Right ventricle myocardium inferior (tissue), 1 donor: ENCODE results near the gene ACAD10. TPM values are rescaled to one million over a fixed set of nuclear protein-coding genes. Genes with fewer than 3 reads are reported as not detected.

ENCODE experiments used
- ATAC-seq: fragments of 200-7000 bp; cut with Tn5 transposase; one replicate; pipeline ENCODE4 v1.9.1; 2020; ENCODE audit warnings: mild to moderate bottlenecking, moderate library complexity
- DNase-seq: peaks from one replicate; pipeline ENCODE4 v3.0.0; 2021; ENCODE audit errors: missing footprints
- intact Hi-C: fragments of 100-400 bp; cut with DNase I; formaldehyde crosslinking; loops from one replicate; pipeline ENCODE4 v1.11.0; 2022
- microRNA-seq: library from miRNA; unstranded; fragments of <30 nt; microRNA quantifications from one replicate; pipeline ENCODE4 v1.2.0, GENCODE V29; 2020
- total RNA-seq: library from RNA; stranded (reverse); fragmentation: NEBNext Ultra II Directional; extraction: Animal tissue kit (Norgen Biotek cat#: 25700); gene quantifications from one replicate; pipeline ENCODE4 v1.2.1, GENCODE V29; 2021
- donor health status: DM: no; HTN: yes; CAD: no; lungs with severe emphysema.

The ACAD10 gene
- total RNA-seq, 1 donor from 2014 or later: 27.8 TPM

DNA sequence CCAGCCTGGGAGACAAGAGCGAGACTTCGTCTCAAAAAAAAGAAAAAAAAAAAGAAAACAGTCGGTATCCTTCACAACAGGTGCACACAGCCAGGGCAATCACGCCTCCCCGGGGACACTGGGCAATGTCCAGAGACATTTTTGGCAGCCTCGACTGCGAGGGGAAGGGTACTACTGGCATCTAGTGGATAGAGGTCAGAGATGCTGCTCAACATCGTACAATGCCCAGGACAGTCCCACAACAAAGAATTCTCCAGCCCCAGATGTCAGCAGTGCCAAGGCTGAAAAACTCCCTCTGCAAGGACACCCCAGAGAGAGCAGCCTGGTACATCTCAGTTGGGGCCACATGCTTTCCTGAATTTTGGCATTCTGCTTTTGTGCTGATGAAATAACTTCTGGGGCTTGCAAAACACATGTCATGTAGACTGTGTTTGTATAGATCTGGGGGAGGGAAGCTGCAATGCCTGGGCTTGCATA is 102.4 kb downstream of the ACAD10 start:
- DNase-seq (no peak), ATAC-seq (peak; percentile 70)
- intact Hi-C loops: loop anchor here (1.0 kb wide), 1 partner anchor 34 kb away; no protein-coding TSS in a partner anchor

DNA sequence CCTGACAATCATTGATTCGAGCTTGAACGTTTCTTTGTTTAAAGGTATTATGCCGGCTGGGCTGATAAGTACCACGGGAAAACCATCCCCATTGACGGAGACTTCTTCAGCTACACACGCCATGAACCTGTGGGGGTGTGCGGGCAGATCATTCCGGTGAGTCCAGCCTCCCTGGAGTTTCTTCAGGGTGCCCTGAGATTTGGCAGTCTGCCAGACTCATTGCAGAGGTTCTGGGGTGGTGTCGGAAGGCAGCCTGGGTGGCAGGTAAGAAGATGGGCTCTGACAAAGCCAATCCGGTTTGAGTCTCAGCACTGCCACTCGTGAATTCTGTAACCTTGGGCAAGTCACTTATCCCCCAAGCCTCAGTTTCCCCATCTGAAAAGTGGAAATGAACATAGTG is 103.9 kb downstream of the ACAD10 start:
- DNase-seq: no peak
- intact Hi-C loops: no loop called here
- no peak for ATAC-seq

DNA sequence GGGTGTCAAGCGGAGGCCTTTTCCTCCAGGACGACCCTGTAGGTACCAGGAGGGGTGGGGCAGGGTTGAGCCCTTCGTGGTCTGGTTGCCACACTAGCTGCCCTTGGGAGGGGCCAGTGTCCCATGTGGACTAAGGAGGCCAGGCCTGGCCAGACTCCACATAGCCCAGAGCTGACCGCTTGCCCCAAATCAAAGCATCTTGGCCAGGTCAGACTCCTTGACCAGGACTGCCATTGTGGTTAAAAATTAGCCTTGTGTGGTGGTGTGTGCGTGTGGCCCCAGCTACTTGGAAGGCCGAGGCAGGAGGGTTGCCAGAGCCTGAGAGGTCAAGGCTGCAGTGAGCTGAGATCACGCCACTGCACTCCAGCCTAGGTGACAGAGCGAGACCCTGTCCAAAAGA is 105.7 kb downstream of the ACAD10 start:
- intact Hi-C loops: no loop called here
- no peak for ATAC-seq

DNA sequence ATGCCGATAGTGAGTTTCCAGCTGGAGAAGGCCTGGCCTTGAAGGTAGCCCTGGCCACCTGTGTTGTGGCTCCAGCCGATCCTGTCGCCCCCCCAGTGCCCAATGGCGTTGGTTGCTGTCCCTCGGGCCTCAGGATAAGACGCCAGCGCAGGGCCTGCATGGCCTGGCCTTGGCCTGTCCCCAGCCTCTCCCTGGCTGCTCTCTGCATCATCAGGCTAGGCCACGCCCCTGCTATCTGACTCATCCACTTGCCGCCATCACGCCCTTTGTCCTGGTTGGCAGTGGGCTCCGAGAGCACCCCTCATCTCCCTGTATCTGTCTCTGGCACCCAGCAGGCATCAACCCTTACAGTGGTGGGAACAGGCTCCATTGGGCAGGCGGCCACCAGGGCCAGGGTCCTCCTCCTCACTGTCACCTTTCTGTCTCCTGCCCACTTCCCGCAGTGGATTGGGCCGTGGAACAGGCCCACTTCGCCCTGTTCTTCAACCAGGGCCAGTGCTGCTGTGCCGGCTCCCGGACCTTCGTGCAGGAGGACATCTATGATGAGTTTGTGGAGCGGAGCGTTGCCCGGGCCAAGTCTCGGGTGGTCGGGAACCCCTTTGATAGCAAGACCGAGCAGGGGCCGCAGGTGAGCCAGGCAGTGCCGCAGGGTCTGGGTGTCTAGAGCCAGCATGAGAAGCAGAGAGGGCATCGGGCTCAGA is 106.5 kb downstream of the ACAD10 start:
- DNase-seq: peak; percentile 81
- intact Hi-C loops: no loop called here

More for the DNA sequence above, 105.7 kb downstream of the ACAD10 start:
- no peak for DNase-seq

DNA sequence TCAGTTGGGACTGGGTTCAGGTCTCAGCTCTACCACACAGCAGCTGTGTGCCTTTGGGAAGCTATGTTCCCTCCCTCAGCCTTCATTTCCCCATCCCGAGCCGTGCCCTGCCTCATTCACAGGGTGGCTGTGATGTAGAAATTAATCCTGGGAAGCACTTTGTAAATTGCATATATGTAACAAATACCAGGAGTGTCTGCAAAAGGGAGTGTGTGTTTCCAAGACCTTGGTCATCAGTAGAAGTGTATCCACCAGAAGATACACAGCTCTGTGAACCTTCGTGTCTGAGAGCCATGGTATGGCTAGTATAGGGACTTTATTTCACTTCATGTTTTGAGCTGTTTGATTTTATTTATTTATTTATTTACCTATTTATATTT is 107.0 kb downstream of the ACAD10 start:
- ATAC-seq (no peak), DNase-seq (no peak)
- intact Hi-C loops: no loop called here

More for the DNA sequence above, 106.5 kb downstream of the ACAD10 start:
- peak; percentile 82 for ATAC-seq

DNA sequence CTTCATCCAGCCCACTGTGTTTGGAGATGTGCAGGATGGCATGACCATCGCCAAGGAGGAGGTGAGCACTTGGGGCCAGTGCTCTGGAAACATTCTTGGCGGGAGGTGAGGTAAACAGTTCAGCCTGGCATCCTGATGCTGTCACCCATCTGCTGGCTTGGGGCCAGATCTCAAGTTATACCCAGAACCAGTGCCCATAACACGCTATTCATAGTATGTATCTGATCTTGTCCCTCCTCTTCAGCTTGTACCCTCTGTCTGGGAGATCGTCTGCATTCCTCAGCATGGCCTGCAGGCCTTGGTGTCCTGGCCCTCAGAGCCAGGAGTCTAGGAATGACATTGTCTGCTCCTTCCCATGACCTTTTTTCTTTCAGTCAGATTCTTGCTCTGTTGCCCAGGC is 112.3 kb downstream of the ACAD10 start:
- DNase-seq: no peak
- ATAC-seq: peak; percentile 65
- intact Hi-C loops: no loop called here

DNA sequence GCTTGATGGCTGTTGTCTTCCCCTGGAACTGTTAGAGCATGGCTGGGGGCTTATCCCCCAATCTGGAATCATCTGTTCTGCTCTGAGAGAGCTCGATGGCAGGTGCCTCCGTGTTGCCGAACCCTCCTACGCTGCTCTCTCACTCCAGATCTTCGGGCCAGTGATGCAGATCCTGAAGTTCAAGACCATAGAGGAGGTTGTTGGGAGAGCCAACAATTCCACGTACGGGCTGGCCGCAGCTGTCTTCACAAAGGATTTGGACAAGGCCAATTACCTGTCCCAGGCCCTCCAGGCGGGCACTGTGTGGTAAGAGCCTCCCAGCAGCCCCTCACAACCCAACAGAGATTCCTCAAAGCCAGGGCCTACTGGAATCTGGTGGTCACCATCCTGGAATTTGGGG is 113.9 kb downstream of the ACAD10 start:
- intact Hi-C loops: no loop called here
- ATAC-seq: no peak
- DNase-seq: no peak

DNA sequence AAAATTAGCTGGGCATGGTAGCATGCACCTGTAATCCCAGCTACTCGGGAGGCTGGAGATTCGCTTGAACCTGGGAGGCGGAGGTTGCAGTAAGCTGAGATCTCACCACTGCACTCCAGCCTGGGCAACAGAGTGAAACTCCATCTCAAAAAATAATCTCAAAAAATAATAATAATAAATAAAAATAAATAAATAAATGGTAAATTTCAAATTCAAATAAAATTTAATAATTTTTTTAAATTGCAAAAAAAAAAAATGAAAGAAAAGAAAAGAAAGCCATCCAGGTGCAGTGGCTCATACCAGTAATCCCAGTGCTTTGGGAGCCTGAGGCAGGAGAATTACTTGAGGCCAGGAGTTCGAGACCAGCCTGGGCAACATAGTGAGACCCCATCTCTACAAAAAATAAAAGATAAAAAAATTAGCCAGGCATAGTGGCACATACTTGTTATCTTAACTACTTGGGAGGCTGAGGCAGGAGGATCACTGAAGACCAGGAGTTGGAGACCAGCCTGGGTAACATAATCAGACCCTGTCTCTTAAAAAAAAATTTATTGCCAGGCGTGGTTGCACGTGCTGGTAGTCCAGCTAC is 117.3 kb downstream of the ACAD10 start:
- DNase-seq: no peak
- intact Hi-C loops: no loop called here
- no peak for ATAC-seq

DNA sequence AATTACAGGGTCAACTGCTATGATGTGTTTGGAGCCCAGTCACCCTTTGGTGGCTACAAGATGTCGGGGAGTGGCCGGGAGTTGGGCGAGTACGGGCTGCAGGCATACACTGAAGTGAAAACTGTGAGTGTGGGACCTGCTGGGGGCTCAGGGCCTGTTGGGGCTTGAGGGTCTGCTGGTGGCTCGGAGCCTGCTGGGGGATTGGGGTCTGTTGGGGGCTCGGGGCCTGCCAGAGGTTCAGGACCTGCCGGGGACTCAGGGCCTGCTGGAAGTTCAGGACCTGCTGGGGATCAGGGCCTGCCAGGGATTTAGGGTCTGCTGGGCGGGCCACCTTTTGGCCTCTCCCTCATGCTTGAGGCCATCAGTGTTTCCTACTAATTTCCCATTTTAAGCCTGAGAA is 118.0 kb downstream of the ACAD10 start:
- intact Hi-C loops: no loop called here
- DNase-seq (no peak), ATAC-seq (no peak)

DNA sequence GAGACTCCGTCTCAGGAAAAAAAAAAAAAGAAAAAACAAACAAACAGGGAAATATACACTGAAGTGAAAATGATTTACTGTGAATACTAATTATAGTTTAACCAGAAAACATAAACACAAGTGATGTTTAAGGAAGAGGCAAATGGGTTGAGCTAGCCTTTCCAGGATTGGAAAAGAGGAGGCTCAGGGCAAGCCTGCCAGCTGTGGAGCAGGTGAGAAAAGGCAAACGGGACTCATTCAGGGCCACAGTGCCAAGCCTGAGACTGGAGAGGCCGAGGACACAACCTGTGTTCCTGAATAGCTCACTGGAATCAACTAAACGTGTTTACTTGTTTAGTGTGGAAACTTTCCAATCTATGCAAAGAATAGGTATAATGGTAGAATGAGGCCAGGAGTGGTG is 120.5 kb downstream of the ACAD10 start:
- ATAC-seq: no peak
- DNase-seq: no peak
- intact Hi-C loops: no loop called here

Small RNAs within 50 kb of the gene (microRNA-seq; reads per million reads assigned to microRNA genes)
- not detected for gene MIR6761

Other genes starting within 250 kb of the ACAD10 start
- gene ATXN2, start 86.7 kb upstream of the ACAD10 start, total RNA-seq: 48.4 TPM
- gene BRAP, start 97 bp upstream of the ACAD10 start, total RNA-seq: 14.1 TPM
- 382 TPM for gene ALDH2, start 80.9 kb downstream of the ACAD10 start, total RNA-seq
- 26.2 TPM for gene MAPKAPK5, start 156.2 kb downstream of the ACAD10 start, total RNA-seq